ENCODE data around the gene KIF3C. TPM values are rescaled to one million over a fixed set of nuclear protein-coding genes. Genes with fewer than 3 reads are reported as not detected.
"Not testable (repeated sequence)": the region's sequence is repeated elsewhere in the genome, so short reads cannot be mapped to it uniquely, and the experiment has no call there.

KIF3C gene
- polyA plus RNA-seq (ENCODE audit: insufficient read length in 4 of 4), result 10 to 100 TPM; 12.5 to 19.7 (median 15.3) TPM

DNA sequence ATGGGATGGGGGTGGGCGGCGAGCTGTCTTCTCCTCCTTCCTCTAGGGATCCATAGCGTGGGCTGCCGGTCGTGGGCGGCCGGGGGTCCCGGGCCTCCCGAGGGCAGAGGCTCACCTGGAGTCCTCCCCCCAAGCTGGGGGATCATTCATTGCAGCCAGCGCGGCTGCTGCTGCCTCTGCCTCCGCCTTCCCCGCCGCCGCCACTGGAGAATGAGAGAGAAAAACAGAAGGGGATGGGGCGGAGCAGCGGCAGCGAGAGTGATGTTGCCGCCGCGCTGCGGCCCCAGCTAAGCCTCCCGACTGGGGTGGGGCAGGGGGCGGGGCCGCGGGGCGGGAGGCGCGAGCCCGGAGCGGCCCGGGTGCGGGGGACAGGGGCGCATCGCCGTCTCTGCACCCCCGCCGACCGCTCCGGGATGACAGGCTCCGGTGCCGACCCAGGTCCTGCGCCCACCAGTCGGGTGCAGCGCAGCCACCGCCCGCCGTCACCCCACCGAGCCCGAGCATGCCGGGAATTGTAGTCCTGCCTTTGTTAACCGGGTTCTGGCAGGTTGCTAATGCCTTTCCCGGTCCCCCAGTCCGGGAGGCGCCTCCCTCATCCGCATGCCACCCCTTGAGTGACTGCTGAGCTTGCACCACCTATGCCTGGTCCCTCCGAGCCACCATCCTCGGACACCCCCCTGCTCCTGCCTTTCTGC, at the start of gene KIF3C:
Gene KIF3C (minus strand): TSS at position 225 of the 695 bp plus-strand sequence. CDS start 580 bp downstream, outside the sequence.
- peak in 1 of 4 donors; percentile 56 for DNase-seq (ENCODE audit: low read depth in 4 of 4, low spot score in 3 of 4)

DNA sequence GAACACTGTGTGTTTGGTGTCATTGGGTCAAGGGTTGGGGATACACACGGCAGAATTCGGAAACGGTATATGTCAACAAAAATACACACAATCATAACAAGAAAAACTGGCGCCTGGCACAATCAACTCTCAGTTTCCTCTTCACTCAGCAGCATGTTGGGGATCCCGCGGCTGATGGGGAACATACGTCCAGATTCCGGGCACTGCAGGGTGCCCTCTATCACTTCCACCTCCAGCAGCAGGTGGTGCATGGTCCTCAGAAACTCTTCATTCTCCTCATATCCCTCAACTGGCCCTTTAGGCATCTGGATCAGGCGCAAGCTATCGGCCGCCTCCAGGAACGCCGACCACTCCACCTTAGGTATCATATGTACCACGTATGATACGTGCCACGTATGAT, 45.8 kb upstream of the KIF3C start:
- not testable (repeated sequence) for DNase-seq (ENCODE audit: low read depth in 4 of 4, low spot score in 3 of 4)

DNA sequence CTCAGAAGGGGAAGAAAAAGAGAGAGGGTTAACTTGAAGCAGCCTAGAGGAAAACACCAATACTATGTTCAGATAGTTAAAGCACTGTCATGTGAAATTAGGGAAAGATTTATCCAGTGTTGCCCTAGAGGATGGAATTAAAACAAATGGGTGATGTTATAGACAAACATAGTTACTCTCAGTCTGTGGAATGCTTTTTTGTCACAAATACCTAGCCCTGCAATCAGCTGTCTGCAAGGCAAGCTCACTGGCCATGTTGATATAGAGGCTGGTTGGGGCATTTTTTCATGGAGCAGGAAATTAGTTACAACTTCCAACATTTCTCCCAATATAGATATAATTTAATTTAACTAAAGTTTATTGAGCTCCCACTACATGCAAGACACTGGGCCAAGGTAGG, 43.2 kb upstream of the KIF3C start:
- DNase-seq (ENCODE audit: low read depth in 4 of 4, low spot score in 3 of 4), result no peak

DNA sequence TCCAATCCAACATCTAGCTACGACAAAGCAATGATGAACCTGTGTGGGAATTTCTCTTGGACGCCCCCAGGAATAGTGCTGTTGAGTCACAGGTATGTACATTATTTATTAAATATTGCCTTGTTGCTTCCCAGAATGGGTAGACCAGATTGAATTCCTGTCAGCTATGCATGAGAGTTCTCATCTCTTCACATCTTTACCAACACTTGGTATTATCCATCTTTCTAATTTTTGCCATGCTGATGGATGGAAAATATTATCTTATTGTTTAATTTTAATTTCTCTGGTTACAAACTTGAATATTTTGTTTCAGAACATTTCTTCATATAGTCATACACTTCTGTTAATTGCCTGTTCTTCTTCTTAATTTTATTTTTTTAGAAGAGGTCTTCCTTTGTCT, 42.0 kb upstream of the KIF3C start:
- no peak for DNase-seq (ENCODE audit: low read depth in 4 of 4, low spot score in 3 of 4)

DNA sequence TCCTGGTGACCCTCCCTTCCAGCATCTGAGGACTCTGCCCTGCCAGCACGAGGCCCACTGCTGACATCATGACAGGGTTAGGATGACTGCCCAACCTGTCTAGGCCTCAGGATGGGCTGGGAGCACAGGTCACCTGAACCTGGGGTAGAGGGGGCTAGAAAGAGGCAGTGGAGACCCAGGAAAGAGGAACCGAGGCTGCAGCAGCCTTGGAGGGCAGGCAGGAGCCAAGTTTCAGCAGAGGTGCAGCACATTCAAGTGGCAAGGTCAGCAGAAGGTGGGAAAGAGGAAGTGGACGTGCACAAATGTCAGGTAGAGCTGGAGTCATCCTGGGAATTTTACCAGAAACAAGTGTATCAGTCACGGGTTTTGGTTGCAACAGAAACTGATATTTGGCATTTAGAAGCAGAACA, 37.9 kb upstream of the KIF3C start:
- DNase-seq (ENCODE audit: low read depth in 4 of 4, low spot score in 3 of 4), result no peak

DNA sequence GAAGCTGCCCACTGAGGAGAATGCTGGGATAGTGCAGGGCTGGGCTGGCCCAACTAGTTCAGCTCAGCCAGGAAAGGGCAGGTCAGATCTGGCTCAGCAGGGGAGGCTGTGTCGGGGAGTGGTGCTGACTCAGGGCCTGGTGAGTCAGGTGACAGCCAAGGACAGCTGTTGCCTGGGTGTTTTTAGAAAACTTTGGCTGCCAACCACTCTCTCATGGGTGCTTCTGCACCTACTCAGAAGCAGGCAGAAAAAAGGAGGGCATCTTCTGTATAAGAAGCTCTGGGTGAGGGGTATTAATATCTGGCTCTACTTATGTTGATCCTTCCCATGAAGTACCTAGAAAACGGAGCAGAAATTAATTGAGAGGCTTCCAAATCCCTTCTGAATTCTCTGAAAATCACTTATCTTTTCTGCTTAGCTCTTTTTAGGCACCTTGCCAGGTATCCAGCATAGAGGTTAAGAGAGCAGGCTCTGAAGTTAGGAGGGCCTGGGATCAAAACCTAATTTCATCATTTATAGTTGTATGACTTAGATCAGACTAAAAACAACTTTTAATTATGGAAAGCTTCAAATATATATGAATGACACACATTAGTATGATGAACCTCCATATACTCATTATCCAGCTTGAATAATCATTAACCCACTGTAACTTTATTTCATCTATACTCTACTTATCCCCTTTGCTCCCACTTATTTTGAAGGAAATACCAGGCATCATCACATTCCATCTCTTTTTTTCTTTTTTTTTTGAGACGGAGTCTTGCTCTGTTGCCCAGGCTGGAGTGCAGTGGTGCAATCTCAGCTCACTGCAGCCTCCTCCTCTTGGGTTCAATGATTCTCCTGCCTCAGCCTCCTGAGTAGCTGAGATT, 36.1 kb upstream of the KIF3C start:
- DNase-seq (ENCODE audit: low read depth in 4 of 4, low spot score in 3 of 4), result peak in 2 of 4 donors; percentile 30 to 51

DNA sequence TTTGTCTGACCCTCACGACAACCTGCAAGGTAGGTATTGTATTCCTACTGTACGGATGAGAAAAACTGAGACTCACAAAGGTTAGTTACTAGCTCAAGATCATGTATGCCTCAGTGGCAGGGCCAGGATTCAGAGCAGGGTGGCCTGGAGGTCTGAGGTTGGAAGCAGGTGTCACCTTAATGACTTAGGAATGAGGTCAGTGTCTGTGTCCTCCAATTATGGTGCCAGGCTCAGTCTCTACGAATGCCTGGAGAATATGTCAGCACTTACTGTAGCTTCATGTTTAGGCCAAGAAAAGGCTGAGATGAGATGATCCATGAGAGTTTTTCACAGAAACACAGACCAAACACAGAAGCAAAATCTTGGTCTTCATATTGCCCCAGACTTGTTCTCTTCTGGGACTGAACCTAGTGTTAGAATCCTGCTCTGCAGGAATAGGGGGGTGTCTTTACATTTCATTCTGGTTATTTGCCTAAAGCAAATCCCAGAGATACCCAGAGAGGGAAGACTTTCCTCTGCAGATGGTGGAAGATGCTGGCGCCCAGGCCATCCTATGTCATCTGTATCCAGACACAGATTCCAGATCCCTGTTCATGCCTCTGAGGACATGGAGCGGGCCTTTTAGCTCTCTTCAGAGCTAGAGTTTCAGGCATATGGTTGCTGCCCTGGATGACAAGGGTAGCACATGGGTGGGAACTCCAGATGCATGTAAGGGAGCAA, 35.3 kb upstream of the KIF3C start:
- DNase-seq (ENCODE audit: low read depth in 4 of 4, low spot score in 3 of 4), result no peak

DNA sequence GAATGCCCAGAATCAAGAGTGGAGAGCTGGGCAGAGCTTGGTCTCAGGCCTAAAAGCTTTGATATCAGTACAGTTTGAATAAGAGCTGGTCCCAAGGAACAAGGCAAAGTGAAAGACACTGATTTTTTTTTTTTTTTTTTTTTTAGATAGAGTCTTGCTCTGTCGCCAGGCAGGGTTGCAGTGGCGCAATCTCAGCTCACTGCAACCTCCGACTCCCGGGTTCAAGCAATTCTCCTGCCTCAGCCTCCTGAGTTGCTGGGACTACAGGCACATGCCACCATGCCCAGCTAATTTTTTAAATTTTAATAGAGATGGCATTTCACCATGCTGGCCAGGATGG, 34.4 kb upstream of the KIF3C start:
- DNase-seq (ENCODE audit: low read depth in 4 of 4, low spot score in 3 of 4), result not testable (repeated sequence)

DNA sequence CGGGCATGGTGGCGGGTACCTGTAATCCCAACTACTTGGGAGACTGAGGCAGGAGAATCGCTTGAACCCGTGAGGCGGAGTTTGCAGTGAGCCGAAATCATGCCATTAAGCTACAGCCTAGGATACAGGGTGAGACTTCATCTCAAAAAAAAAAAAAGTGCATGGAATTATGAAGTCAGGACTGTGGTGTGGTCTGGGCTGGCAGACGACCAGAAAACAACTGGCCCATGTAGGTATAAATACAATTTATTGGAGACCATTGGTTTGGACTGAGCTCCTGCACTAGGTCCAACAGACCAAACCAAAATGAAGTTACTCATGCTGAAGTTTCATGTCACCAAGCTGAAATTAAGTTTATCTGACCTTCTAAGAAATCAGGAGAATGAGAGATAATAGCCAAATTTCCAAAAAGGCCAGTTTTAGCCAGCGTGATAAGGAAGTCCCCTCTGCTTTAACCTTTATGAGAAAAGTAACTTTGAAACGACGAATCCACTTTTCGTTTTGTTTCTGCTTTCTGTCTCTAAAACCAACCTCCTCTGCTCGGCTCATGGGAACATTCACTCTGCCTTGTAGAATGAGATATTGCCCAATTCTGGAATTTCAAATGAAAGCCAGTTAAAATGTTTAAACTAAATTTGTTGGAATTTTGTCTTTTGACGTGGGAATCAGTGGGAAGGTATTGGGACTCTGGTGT, 33.9 kb upstream of the KIF3C start:
- DNase-seq (ENCODE audit: low read depth in 4 of 4, low spot score in 3 of 4), result no peak

DNA sequence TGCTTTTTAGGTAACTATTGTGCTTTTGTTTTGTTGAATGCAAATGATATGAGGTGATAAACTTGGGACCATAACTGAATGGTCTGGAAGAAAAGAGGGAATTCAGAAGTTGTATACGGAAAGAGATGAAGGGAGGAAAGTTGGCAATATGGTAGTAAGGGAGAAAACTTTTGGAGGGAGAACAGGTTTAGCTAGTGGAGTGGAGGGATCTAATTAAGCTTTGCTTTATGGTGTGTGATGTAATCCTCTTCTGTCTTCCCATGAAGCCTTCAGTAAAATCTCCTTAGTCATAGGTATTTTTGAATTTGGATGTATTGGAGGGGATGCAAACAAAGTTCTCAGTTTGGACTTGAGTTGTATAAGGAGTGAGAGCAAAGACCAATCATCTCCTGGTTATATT, 31.4 kb upstream of the KIF3C start:
- DNase-seq (ENCODE audit: low read depth in 4 of 4, low spot score in 3 of 4), result no peak

DNA sequence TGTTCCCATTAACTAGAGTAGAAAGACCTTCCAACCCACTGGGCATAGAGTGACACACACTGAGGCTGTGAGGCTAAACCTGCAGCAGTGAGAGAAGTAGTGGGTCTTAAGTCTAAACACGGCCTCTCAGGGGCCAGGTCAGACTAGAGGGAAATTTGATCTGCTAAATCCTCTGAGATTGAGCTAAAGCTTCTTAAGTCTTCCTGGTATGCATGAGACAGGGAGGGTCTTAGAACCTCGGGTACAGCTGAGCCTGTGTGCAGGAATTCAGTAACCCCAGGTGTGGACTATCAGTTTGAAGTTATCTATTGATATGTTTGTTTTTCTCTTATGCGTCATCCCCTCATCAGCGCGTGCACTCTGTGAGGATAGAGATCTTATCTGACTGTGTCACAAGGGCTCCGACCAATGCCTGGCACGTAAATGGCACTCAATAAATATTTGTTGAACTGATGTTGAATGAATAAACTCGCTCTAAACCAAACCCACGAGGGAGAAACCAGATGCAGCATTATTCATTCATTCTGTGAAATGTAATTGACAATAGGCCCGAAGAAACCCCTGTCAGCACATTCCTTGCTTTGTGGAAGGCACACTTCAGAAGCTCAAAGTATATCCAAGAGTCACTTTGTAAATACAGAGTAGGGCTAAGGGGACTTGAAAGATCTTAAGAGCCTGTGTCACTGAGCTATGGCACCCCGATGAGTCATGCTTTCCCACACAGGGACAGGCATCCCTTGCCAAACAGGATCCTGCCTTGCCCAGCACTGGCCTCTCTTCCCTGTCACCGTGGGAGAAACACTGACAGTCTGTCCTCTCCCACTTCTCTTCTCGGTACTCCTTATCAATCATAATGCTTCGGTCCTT, 29.9 kb upstream of the KIF3C start:
- no peak for DNase-seq (ENCODE audit: low read depth in 4 of 4, low spot score in 3 of 4)

DNA sequence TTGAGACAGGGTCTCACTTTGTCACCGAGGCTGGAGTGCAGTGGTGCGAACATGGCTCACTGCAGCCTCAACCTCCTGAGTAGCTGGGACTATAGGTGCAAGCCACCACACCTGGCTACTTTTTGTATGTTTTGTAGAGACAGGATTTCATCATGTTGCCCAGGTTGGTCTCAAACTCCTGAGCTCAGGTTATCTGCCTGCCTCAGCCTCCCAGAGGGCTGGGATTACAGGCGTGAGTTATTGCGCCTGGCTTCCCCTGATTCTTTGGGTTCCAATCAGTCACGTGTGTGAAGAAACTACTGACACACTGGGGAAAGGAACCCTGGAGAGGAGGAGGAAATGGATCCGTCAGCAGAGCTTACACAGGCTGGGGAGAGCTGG, 29.3 kb upstream of the KIF3C start:
- no peak for DNase-seq (ENCODE audit: low read depth in 4 of 4, low spot score in 3 of 4)

DNA sequence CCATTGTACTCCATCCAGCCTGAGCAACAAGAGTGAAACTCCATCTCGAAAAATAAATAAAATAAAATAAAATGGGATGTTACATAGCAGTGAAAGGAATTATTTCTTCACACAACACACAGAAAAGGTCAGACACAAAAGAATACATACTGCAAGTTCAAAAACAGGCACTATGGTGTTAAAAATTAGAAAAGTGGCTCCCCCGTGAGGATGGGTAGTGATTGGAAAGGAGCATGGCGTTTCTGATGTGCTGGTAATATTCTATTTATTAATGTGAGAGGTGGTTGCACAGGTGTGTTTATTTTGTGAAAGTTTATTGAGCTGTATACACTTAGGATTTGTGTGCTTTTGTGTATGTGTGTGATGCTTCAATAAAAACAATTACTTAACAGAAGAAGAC, 28.6 kb upstream of the KIF3C start:
- DNase-seq (ENCODE audit: low read depth in 4 of 4, low spot score in 3 of 4), result no peak

DNA sequence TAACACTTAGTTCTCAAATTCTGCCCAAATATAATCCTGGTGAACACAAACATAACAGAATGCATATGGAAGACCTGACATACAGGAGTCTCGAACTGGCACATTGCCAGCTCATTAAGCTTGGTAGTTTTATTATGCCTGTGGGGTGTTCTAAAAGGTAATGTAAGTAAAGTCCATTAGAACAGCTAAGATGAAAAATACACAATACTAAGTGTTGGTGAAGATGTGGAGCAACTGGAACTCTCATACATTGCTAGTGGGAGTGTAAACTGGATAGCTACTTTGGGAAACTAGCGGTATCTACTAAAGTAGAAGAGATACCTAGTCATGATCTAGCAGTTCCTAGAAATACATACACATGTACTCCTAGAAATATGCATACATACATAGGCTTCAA, 27.3 kb upstream of the KIF3C start:
- no peak for DNase-seq (ENCODE audit: low read depth in 4 of 4, low spot score in 3 of 4)

DNA sequence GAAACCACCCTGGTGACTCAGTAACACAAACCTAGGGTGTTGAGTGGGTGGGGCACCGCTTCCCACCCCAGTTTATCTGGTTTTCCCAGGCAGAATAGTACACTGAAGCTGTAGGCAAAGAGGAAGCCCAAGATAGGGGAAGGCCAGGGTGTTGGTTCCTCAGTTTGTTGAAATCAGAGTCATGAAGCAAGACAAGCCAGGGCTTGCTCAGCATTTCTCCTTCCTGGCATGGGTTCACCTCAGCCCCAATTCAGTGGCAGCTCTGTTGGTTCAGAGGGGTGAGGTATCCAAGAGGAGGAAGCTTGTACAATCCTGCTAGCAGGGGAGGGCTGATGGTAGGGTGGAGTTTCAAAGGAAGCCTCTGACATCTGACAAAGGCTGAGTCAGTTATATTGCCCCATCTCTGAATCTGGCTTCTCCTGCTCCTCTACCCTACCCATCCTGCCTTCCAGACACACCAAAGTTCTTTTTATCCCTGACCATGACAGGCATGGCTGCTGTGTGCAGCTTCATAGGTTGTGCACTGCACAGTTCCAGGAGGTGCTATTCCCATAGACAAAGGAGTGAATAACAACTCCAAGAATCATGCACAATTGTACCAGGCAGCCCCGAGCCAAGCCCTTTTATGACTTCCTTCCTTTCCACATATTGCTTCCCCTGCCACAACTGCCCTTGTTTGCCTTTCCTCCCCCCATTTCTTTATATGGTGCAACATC, 26.7 kb upstream of the KIF3C start:
- no peak for DNase-seq (ENCODE audit: low read depth in 4 of 4, low spot score in 3 of 4)

DNA sequence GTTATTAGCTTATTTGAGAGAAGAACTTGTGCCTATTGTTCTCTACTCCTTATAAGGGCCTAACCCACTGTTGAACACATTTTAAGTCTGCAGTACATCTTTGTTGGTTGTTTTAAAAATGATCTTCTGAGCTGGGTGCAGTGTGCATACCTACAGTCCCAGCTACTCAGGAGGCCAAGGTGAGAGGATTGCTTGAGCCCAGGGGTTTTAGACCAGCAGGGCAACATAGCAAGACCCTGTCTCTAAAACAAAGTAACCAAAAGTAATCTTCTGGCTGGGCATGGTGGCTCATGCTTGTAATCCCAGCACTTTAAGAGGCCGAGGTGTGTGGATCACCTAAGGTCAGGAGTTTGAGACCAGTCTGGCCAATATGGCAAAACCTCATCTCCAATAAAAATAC, 25.8 kb upstream of the KIF3C start:
- DNase-seq (ENCODE audit: low read depth in 4 of 4, low spot score in 3 of 4), result no peak

DNA sequence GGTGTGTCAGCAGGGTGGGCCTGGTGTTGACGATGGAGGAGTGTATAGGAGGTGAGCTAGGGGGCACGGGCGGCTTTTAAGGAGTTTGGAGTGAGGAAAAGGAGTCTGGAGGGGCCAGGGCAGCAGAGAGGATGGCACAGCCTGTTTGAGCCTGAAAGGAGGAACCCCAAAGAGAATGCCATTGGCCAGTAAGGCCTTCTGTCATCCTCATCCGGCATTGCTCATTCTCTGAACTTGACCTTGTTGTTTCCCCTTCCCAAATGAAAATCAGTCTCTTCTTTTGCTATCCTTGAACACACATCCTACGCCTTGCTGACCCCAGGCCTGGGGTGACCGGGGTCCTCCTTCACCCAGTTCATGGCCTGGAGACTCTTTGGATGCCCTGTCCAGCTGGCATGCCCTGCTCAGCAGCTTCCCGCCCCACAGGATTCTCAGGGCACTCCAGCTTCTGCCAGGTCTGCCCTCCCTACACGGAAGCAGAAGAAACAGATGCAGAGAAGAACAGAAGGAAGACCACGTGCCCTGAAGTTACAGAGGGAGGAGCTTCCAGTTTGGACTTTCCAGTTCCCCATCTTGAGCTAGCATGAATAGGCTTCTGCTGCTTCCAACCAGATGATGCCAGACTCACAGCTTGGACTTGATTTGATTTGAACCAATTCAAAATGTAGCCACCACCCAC, 20.5 kb upstream of the KIF3C start:
- DNase-seq (ENCODE audit: low read depth in 4 of 4, low spot score in 3 of 4), result no peak

DNA sequence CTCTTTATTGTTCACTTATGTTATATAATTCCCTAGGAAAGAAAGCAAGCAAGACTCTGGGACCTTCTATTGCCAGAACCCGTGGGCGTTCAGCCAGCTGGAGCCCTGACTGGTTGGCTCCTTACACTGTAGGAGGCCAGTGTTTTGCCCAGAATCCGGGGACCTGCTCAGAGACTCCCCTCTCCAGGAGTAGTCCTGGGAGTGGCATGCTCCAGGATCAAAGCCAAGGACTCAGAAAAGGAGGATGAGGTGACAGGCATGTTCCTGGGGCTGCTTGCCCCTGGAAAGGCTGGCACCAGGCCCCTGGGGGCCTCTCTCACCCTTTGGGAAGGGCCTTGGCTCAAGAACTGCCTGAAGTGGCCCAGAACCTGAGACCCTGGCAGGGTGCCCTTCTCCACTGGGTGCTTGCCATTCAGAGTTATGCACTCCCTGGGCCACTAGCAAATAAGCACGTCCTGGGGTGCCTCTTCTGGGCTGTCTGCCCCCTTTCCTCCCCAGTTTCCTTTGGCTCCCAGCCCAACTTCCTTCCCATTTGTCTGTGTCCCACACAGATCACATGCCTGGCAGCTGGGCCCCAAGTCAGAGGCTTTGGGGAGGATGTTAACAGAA, 19.6 kb upstream of the KIF3C start:
- no peak for DNase-seq (ENCODE audit: low read depth in 4 of 4, low spot score in 3 of 4)

All from right renal pelvis (tissue), 4 donors.